K562 (cell line): ENCODE measurements around the gene CDC37. TPM values are rescaled to one million over a fixed set of nuclear protein-coding genes. Genes with fewer than 3 reads are reported as not detected.

Experiments
- CREB3 ChIP-seq: fragments of 450-650 bp; conservative IDR thresholded peaks from 2 replicates; pipeline ENCODE4 v1.6.1; 2016; ENCODE audit warnings: missing genetic modification characterization, low read depth, mild to moderate bottlenecking, missing compliant biosample characterization, moderate library complexity
- HDGF ChIP-seq: fragments of 450-650 bp; IDR thresholded peaks from 2 replicates; pipeline ENCODE4 v1.6.1; 2016
- HMGN3 ChIP-seq: IDR thresholded peaks from 2 replicates; pipeline ENCODE4 v1.6.1; 2011; ENCODE audit warnings: borderline replicate concordance, low read depth, mild to moderate bottlenecking, mixed read lengths, low read length; ENCODE audit not compliant: insufficient read length; ENCODE audit errors: extremely low read depth
- MCM7 ChIP-seq, 2 experiments: fragments of 450-650 bp; IDR thresholded peaks; 2 replicates each; pipeline ENCODE4 v1.6.1; 2016 to 2018
- MLLT1 ChIP-seq, 2 experiments: fragments of 450-650 bp; IDR thresholded peaks; 2 replicates each; pipeline ENCODE4 v1.6.1; 2016
- NR1H2 ChIP-seq: sonication (generic); formaldehyde crosslinking; IDR thresholded peaks from 2 replicates; pipeline ENCODE4 v1.4.0; 2020; ENCODE audit warnings: mild to moderate bottlenecking, missing genetic modification reagents
- OTX1 ChIP-seq: fragments of 450-650 bp; formaldehyde crosslinking; IDR thresholded peaks from 2 replicates; pipeline ENCODE4 v1.4.0; 2022; ENCODE audit warnings: mild to moderate bottlenecking
- PREB ChIP-seq: sonication (generic); formaldehyde crosslinking; IDR thresholded peaks from 2 replicates; pipeline ENCODE4 v1.8.1; 2023; ENCODE audit warnings: mild to moderate bottlenecking, missing genetic modification reagents
- SMARCC2 ChIP-seq: fragments of 450-650 bp; IDR thresholded peaks from 2 replicates; pipeline ENCODE4 v1.6.1; 2017; ENCODE audit warnings: antibody characterized with exemption, moderate library complexity, mild to moderate bottlenecking, low read depth
- STAT5B ChIP-seq: fragments of 250-450 bp; sonication (Bioruptor Pico); IDR thresholded peaks from 2 replicates; pipeline ENCODE4 v1.8.0; 2021; ENCODE audit warnings: mild to moderate bottlenecking, inconsistent platforms
- ZNF12 ChIP-seq: sonication (generic); formaldehyde crosslinking; IDR thresholded peaks from 2 replicates; pipeline ENCODE4 v1.4.0; 2020; ENCODE audit warnings: mild to moderate bottlenecking, missing genetic modification reagents
- ZNF274 ChIP-seq: IDR thresholded peaks from 2 replicates; pipeline ENCODE4 v1.6.1; 2011; ENCODE audit warnings: low read depth, mild to moderate bottlenecking, low read length, moderate library complexity, borderline replicate concordance
- ZNF280A ChIP-seq: fragments of 450-650 bp; IDR thresholded peaks from 2 replicates; pipeline ENCODE4 v1.6.1; 2018; ENCODE audit warnings: mild to moderate bottlenecking, low read depth; ENCODE audit not compliant: partially characterized antibody
- polyA plus RNA-seq, 8 experiments: library from polyadenylated mRNA; depleted of rRNA in 4 of 8; stranded (reverse) in 5 of 8; unstranded in 3 of 8; fragments of >200 nt; fragmentation: Nextera tagmentation in 2 of 8; fragmentation: Illumina TruSeq in 1 of 8; extraction: Ambion mirVana in 2 of 8; extraction: Trizol in 1 of 8; gene quantifications; 2 replicates each; pipeline versions ENCODE4 v1.2.1 to v1.2.3, GENCODE V29; 2011 to 2014; ENCODE audit warnings: inconsistent platforms in 1 of 8, missing spikeins in 1 of 8
- total RNA-seq, 7 experiments: library from RNA; depleted of rRNA in 6 of 7; stranded (reverse); fragments of >200 nt in 6 of 7; fragmentation: Illumina TruSeq in 2 of 7; extraction: Trizol in 2 of 7; gene quantifications; 2 replicates each; pipeline versions ENCODE4 v1.2.1 to v1.2.3, GENCODE V29; 2011 to 2021; ENCODE audit warnings: low replicate concordance in 1 of 7

The CDC37 gene
- total and polyA plus RNA-seq, 9 of the 15 experiments (the other 6 are each of a cell fraction or from before 2014, with no cell fraction given), result 6.6 to 538 (median 227) TPM

- TF ChIP-seq SMARCC2 (peak; percentile 56), ZNF12 (CRISPR knock-in tag) (peak; percentile 75; the same call in 1 of the 2 replicates), OTX1 (CRISPR knock-in tag) (no peak), MCM7 (IDR thresholded peaks at IDR 0.05) (no peak), MLLT1 (IDR thresholded peaks at IDR 0.05) (peak in 1 of 2 experiments; percentile 89; a peak in 2 of 4 replicates), NR1H2 (CRISPR knock-in tag) (no peak; the same call in 1 of the 2 replicates), ZNF274 (no peak; the same call in 1 of the 2 replicates), ZNF280A (no peak), HMGN3 (peak; percentile 98), CREB3 (tag) (peak; percentile 95), PREB (CRISPR knock-in tag) (no peak), HDGF (no peak), STAT5B (CRISPR knock-in tag) (no peak)
Observed at GRCh38 chr19:10416380-10417257, 13.3 kb upstream of the CDC37 start (continued).
